Choroid plexus epithelial cell (primary cell): ENCODE data around the gene SH3RF1.

Experiments
- DNase-seq: peaks from one replicate; pipeline ENCODE4 v3.0.0-alpha.2; 2010; ENCODE audit warnings: low read depth
- H3K4me3 ChIP-seq: 2 replicates; pipeline ENCODE4 v1.5.1; 2011; ENCODE audit warnings: low read depth, mild to moderate bottlenecking, control low read depth, low read length, moderate library complexity
- CTCF ChIP-seq: conservative IDR thresholded peaks from 2 replicates; pipeline ENCODE4 v1.5.1; 2011; ENCODE audit warnings: low read depth, mild to moderate bottlenecking, control low read depth, inconsistent platforms, low read length, moderate library complexity

SH3RF1 gene

GRCh38 chr4:169246279-169246678 lies 24.5 kb downstream of the SH3RF1 start:
- TF ChIP-seq CTCF: no peak
- DNase-seq: no peak
- no peak overlapping the region for H3K4me3 ChIP-seq

- no peak for TF ChIP-seq CTCF
- H3K4me3 ChIP-seq: no peak overlapping the region
- DNase-seq: no peak
Measured at GRCh38 chr4:169245061-169245460, 25.7 kb downstream of the SH3RF1 start.

- no peak overlapping the region for H3K4me3 ChIP-seq
- no peak for TF ChIP-seq CTCF
- peak; percentile 93 for DNase-seq
Measured at GRCh38 chr4:169243825-169244609, 26.7 kb downstream of the SH3RF1 start.

- no peak overlapping the region for H3K4me3 ChIP-seq
- peak; percentile 64 for DNase-seq
- TF ChIP-seq CTCF: no peak
Measured at GRCh38 chr4:169241464-169241863, 29.3 kb downstream of the SH3RF1 start.

- no peak overlapping the region for H3K4me3 ChIP-seq
- DNase-seq: no peak
- TF ChIP-seq CTCF: no peak
Measured at GRCh38 chr4:169239221-169239905, 31.4 kb downstream of the SH3RF1 start.

GRCh38 chr4:169238445-169238844 lies 32.3 kb downstream of the SH3RF1 start:
- no peak overlapping the region for H3K4me3 ChIP-seq
- peak; percentile 63 for DNase-seq
- no peak for TF ChIP-seq CTCF
